Adrenal gland (tissue), 12 donors: ENCODE results near the gene PIKFYVE. TPM values are rescaled to one million over a fixed set of nuclear protein-coding genes. Genes with fewer than 3 reads are reported as not detected.

Experiments
- DNase-seq, 7 donors: peaks; one replicate each; pipeline ENCODE4 v3.0.0-alpha.2; 2019 to 2020
- H3K27ac ChIP-seq, 5 donors: fragments of 200-600 bp; sonication (generic) in 4 of 5; 1 replicate in 3 of 5; 2 replicates in 2 of 5; pipeline versions ENCODE4 v1.5.1 to v1.8.0; 2016 to 2020; ENCODE audit warnings: mild to moderate bottlenecking in 1 of 5
- H3K27me3 ChIP-seq: fragments of 200-600 bp; 2 replicates; pipeline ENCODE4 v1.8.0; 2021
- H3K36me3 ChIP-seq, 2 donors: fragments of 200-600 bp; replicated peaks in 1 of 2; 1 replicate in 1 of 2; 2 replicates in 1 of 2; pipeline versions ENCODE4 v1.5.1 to v1.8.0; 2018 to 2022
- H3K4me1 ChIP-seq, 2 donors: fragments of 200-600 bp; replicated peaks in 1 of 2; 1 replicate in 1 of 2; 2 replicates in 1 of 2; pipeline versions ENCODE4 v1.5.1 to v1.8.0; 2018 to 2021
- H3K4me3 ChIP-seq, 4 donors: fragments of 200-600 bp; sonication (generic) in 3 of 4; one replicate each; pipeline ENCODE4 v1.5.1; 2016 to 2018
- H3K9me3 ChIP-seq, 3 donors: fragments of 200-600 bp; sonication (generic) in 1 of 3; replicated peaks in 1 of 3; 1 replicate in 2 of 3; 2 replicates in 1 of 3; pipeline versions ENCODE4 v1.5.1 to v1.8.0; 2016 to 2021
- POLR2A ChIP-seq, 2 donors: fragments of 450-650 bp; IDR thresholded peaks; one replicate each; pipeline ENCODE4 v1.6.1; 2017; ENCODE audit warnings: antibody characterized with exemption in 2 of 2, mild to moderate bottlenecking in 2 of 2, moderate library complexity in 1 of 2
- WGBS, 4 donors: extraction: QIAGEN DNeasy Blood & Tissue Kit in 2 of 4; methylation state at CpG; one replicate each; pipeline versions ENCODE4 v1.1.5 to v1.1.7; 2013 to 2017; 5-methylcytosine and 5-hydroxymethylcytosine counted together
- intact Hi-C, 2 donors: fragments of 100-400 bp; cut with DNase I; formaldehyde crosslinking; loops; one replicate each; pipeline versions ENCODE4 v1.14.1 to v1.15.0; 2022 to 2023
- polyA plus RNA-seq, 3 donors: library from polyadenylated mRNA; stranded (reverse); fragments of 200-250 nt in 2 of 3; fragments of 350-450 nt in 1 of 3; fragmentation: Illumina TruSeq in 1 of 3; extraction: RNeasy Lipid Tissue Mini Kit (QIAGEN cat#74804) in 1 of 3; gene quantifications; one replicate each; pipeline ENCODE4 v1.2.3, GENCODE V29; 2013 to 2014
- total RNA-seq, 9 donors: library from RNA; depleted of rRNA in 4 of 9; stranded (reverse); fragments of >200 nt in 4 of 9; fragments of 120-200 nt in 1 of 9; fragmentation: NEBNext Ultra II Directional in 1 of 9; extraction: Animal tissue kit (Norgen Biotek cat#: 25700) in 1 of 9; gene quantifications; one replicate each; pipeline versions ENCODE4 v1.1.0 to v1.2.4, GENCODE V29; 2013 to 2023
- TF ChIP-seq, protein P1 (sequence below), 6 experiments: fragments of 450-650 bp in 4 of 6; fragments of 200-600 bp in 2 of 6; sonication (generic) in 1 of 6; IDR thresholded peaks; 1 replicate in 5 of 6; 2 replicates in 1 of 6; pipeline versions ENCODE4 v1.5.1 to v1.8.0; 2016 to 2021; ENCODE audit warnings: antibody characterized with exemption in 6 of 6, mild to moderate bottlenecking in 2 of 6, moderate library complexity in 1 of 6
- donor health status: healthy with polysubstance abuse.
- donor health status: Bipolar disorder and iron deficiency.
- donor health status: DM: yes; HTN: yes; CAD: no.
- donor health status: DM: no; HTN: no; CAD: no.
- donor health status: DM: no; HTN: no; CAD: no.
- donor health status: DM: yes; HTN: yes; CAD: no.

The PIKFYVE gene
- total and polyA plus RNA-seq, 12 donors: 5.1 to 36.5 (median 25.3) TPM

GRCh38 chr2:208369091-208369490 lies 103.0 kb downstream of the PIKFYVE start:
- intact Hi-C loops: no loop called here
- Histone ChIP-seq H3K9me3 (peaks cover 0 to 5% (median 0%) of the 10 kb centered on the region in 3 donors), H3K4me3 (no peak overlapping the region), H3K27me3 (no peaks in the 10 kb centered on the region), H3K4me1 (no peaks in the 10 kb centered on the region), H3K27ac (no peak overlapping the region), H3K36me3 (no peaks in the 10 kb centered on the region)
- DNase-seq: no peak
- WGBS, 4 donors: 97 to 100% (median 100%) methylated on average over 2 of the region's 2 CpGs
- no peak for TF ChIP-seq POLR2A (IDR thresholded peaks at IDR 0.05)
- TF ChIP-seq, protein P1, sequence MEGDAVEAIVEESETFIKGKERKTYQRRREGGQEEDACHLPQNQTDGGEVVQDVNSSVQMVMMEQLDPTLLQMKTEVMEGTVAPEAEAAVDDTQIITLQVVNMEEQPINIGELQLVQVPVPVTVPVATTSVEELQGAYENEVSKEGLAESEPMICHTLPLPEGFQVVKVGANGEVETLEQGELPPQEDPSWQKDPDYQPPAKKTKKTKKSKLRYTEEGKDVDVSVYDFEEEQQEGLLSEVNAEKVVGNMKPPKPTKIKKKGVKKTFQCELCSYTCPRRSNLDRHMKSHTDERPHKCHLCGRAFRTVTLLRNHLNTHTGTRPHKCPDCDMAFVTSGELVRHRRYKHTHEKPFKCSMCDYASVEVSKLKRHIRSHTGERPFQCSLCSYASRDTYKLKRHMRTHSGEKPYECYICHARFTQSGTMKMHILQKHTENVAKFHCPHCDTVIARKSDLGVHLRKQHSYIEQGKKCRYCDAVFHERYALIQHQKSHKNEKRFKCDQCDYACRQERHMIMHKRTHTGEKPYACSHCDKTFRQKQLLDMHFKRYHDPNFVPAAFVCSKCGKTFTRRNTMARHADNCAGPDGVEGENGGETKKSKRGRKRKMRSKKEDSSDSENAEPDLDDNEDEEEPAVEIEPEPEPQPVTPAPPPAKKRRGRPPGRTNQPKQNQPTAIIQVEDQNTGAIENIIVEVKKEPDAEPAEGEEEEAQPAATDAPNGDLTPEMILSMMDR (IDR thresholded peaks at IDR 0.05): no peak

DNA sequence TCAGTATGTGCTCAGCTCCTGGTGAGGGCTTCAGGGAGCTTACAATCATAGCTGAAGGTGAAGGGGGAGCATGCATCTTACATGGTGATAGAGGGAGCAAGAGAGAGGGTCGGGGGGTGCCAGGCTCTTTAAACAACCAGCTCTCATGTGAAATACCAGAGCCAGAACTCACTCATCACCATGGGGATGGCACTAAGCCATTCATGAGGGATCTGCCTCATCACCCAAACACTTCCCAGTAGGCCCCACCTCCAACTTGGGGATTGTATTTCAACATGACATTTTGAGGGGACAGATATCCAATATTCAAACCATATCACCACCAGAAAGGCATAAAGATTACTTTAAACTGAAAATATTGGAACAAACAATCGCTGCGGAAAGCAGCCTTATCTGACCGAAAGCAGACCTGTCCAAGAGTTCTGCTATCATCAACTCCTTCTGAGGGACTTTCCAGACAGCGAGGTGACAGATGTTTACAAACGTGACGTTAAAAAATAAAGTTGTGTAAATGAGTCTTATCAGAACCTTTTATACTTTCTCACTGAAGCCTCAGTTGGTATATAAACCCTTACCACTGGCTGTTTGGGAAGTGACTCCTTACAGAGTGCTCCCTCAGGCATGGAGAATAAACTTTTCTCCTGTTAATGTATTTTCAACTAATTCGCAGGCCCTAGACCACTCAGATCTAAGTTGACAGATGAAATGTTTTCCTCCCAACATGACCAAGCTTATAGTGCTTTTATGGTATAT lies 105.0 kb downstream of the PIKFYVE start:
- TF ChIP-seq, protein P1 (IDR thresholded peaks at IDR 0.05): no peak
- TF ChIP-seq POLR2A (IDR thresholded peaks at IDR 0.05): no peak
- H3K4me1 ChIP-seq: no peaks in the 10 kb centered on the region
- no peaks in the 10 kb centered on the region for H3K27me3 ChIP-seq
- 82 to 86% (median 83%) methylated on average over 8 of the region's 8 CpGs for WGBS, 4 donors
- no peaks in the 10 kb centered on the region for H3K9me3 ChIP-seq
- no peak overlapping the region for H3K27ac ChIP-seq
- H3K36me3 ChIP-seq: no peaks in the 10 kb centered on the region
- no peak overlapping the region for H3K4me3 ChIP-seq
- no peak for DNase-seq
- intact Hi-C loops: loop anchor here in 1 of 2 donors (10.0 kb wide), 1 partner anchor 834 kb away; no protein-coding TSS in a partner anchor

- Histone ChIP-seq H3K4me3 (no peak overlapping the region), H3K9me3 (no peaks in the 10 kb centered on the region), H3K27ac (no peak overlapping the region), H3K27me3 (no peaks in the 10 kb centered on the region), H3K4me1 (no peaks in the 10 kb centered on the region), H3K36me3 (no peaks in the 10 kb centered on the region)
- DNase-seq: no peak
- WGBS, 4 donors: 45 to 100% (median 76%) methylated on average over 1 of the region's 1 CpG
- TF ChIP-seq, protein P1 (IDR thresholded peaks at IDR 0.05): no peak
- no peak for TF ChIP-seq POLR2A (IDR thresholded peaks at IDR 0.05)
- intact Hi-C loops: loop anchor here in 1 of 2 donors (10.0 kb wide), 1 partner anchor 833 kb away; no protein-coding TSS in a partner anchor
Observed at GRCh38 chr2:208371634-208371935, 105.5 kb downstream of the PIKFYVE start.

GRCh38 chr2:208373460-208374089 lies 107.5 kb downstream of the PIKFYVE start:
- Histone ChIP-seq H3K36me3 (no peaks in the 10 kb centered on the region), H3K9me3 (no peaks in the 10 kb centered on the region), H3K27me3 (no peaks in the 10 kb centered on the region), H3K4me3 (no peak overlapping the region), H3K4me1 (no peaks in the 10 kb centered on the region), H3K27ac (no peak overlapping the region)
- no peak for TF ChIP-seq POLR2A (IDR thresholded peaks at IDR 0.05)
- TF ChIP-seq, protein P1 (IDR thresholded peaks at IDR 0.05): peak; percentile 62 to 88 (median 69)
- DNase-seq: peak; percentile 28 to 73 (median 53)
- 47 to 50% (median 48%) methylated on average over 2 of the region's 2 CpGs for WGBS, 4 donors
- intact Hi-C loops: loop anchor here in 1 of 2 donors (10.0 kb wide), 1 partner anchor 831 kb away; no protein-coding TSS in a partner anchor
